ENCODE measurements around the gene PQBP1.

Gene PQBP1

GRCh38 chrX:48902135-48902534, 4.4 kb downstream of the PQBP1 start:
- no peak for TF ChIP-seq CTCF (IDR thresholded peaks at IDR 0.05; ENCODE audit: extremely low read depth, insufficient read depth, missing control alignments)
- no peak for DNase-seq (ENCODE audit: low spot score)
- in situ Hi-C loops (cut with MboI; ENCODE audit: low pct_unique_long_range_greater_than_20kb, low sequenced_read_pairs, unreplicated experiment), result no loop called here

- in situ Hi-C loops (cut with MboI; ENCODE audit: low pct_unique_long_range_greater_than_20kb, low sequenced_read_pairs, unreplicated experiment), result no loop called here
- TF ChIP-seq CTCF (IDR thresholded peaks at IDR 0.05; ENCODE audit: extremely low read depth, insufficient read depth, missing control alignments), result no peak
- no peak for DNase-seq (ENCODE audit: low spot score)
These were observed 5.0 kb downstream of the PQBP1 start for GRCh38 chrX:48902776-48903175.

- in situ Hi-C loops (cut with MboI; ENCODE audit: low pct_unique_long_range_greater_than_20kb, low sequenced_read_pairs, unreplicated experiment), result no loop called here
- no peak for TF ChIP-seq CTCF (IDR thresholded peaks at IDR 0.05; ENCODE audit: extremely low read depth, insufficient read depth, missing control alignments)
- DNase-seq (ENCODE audit: low spot score), result no peak
These were observed 5.6 kb downstream of the PQBP1 start for GRCh38 chrX:48903290-48903689.

GRCh38 chrX:48904180-48904579, 6.5 kb downstream of the PQBP1 start:
- no peak for DNase-seq (ENCODE audit: low spot score)
- in situ Hi-C loops (cut with MboI; ENCODE audit: low pct_unique_long_range_greater_than_20kb, low sequenced_read_pairs, unreplicated experiment), result no loop called here
- TF ChIP-seq CTCF (IDR thresholded peaks at IDR 0.05; ENCODE audit: extremely low read depth, insufficient read depth, missing control alignments), result no peak

GRCh38 chrX:48904626-48905025, 6.9 kb downstream of the PQBP1 start:
- no peak for TF ChIP-seq CTCF (IDR thresholded peaks at IDR 0.05; ENCODE audit: extremely low read depth, insufficient read depth, missing control alignments)
- DNase-seq (ENCODE audit: low spot score), result no peak
- in situ Hi-C loops (cut with MboI; ENCODE audit: low pct_unique_long_range_greater_than_20kb, low sequenced_read_pairs, unreplicated experiment), result no loop called here

- in situ Hi-C loops (cut with MboI; ENCODE audit: low pct_unique_long_range_greater_than_20kb, low sequenced_read_pairs, unreplicated experiment), result no loop called here
- no peak for TF ChIP-seq CTCF (IDR thresholded peaks at IDR 0.05; ENCODE audit: extremely low read depth, insufficient read depth, missing control alignments)
- DNase-seq (ENCODE audit: low spot score), result no peak
These were observed 7.5 kb downstream of the PQBP1 start for GRCh38 chrX:48905090-48905790.

All from GM13977 (cell line).